ENCODE measurements around the gene GXYLT1. TPM values are rescaled to one million over a fixed set of nuclear protein-coding genes. Genes with fewer than 3 reads are reported as not detected.
"Not testable (repeated sequence)": the region's sequence is repeated elsewhere in the genome, so short reads cannot be mapped to it uniquely, and the experiment has no call there.

The GXYLT1 gene
- total RNA-seq, 2 experiments from 2014 or later: 5.3 to 6.3 TPM

- Mint-ChIP-seq H3K4me1 (ENCODE audit: low read depth) (peaks cover 20% of the 10 kb centered on the region), H3K27ac (no peak overlapping the region), H3K36me3 (ENCODE audit: low read depth) (peaks cover 2% of the 10 kb centered on the region), H3K4me3 (no peak overlapping the region), H3K27me3 (no peaks in the 10 kb centered on the region), H3K9me3 (no peaks in the 10 kb centered on the region)
- intact Hi-C loops (cut with micrococcal nuclease): loop anchor here (10.0 kb wide), 1 partner anchor 210 kb away; no protein-coding TSS in a partner anchor
- TF ChIP-seq CTCF (IDR thresholded peaks at IDR 0.05): no peak
- POLR2A ChIA-PET: no interaction called here
- ATAC-seq (no peak), DNase-seq (no peak)
- CTCF ChIA-PET: interaction anchor here (1.0 to 2.7 kb wide), 2 partner anchors 207 to 247 kb away, joined by 3 to 7 read pairs; no protein-coding TSS in a partner anchor
Measured at GRCh38 chr12:42124764-42125387, 19.8 kb downstream of the GXYLT1 start.

DNA sequence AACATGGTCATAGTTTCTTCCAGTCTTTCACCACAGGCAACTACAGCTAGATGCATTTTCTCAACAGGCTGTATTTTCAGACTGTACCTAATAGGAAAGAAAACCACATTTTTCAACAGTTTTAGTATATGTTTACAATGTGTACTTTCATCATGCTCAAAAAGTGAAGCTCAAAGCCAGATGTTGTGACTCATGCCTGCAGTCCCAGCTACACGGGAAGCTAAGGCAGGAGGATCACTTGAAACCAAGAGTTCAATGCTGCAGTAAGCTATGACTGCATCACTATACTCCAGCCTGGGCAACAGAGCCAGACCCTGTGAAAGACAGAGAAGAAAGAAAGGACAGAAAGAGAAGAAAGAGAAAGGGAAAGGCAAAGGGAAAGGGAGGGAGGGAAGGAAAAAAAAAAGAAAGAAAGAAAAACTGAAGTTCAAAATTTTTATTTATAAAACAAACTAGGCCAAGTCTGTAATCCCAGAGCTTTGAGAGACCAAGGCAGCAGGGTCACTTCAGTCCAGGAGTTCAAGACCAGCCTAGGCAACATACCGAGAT, 25.5 kb downstream of the GXYLT1 start:
- peaks cover 15% of the 10 kb centered on the region for H3K4me1 Mint-ChIP-seq (ENCODE audit: low read depth)
- intact Hi-C loops (cut with micrococcal nuclease): no loop called here
- H3K27me3 Mint-ChIP-seq: no peaks in the 10 kb centered on the region
- H3K36me3 Mint-ChIP-seq (ENCODE audit: low read depth): peaks cover 44% of the 10 kb centered on the region
- peak; percentile 47 for ATAC-seq
- TF ChIP-seq CTCF (IDR thresholded peaks at IDR 0.05): no peak
- DNase-seq: no peak
- CTCF ChIA-PET: interaction anchor here (1.0 to 1.8 kb wide), 2 partner anchors 213 to 253 kb away, joined by 3 to 4 read pairs; no protein-coding TSS in a partner anchor
- H3K27ac Mint-ChIP-seq: peak overlapping the region; percentile 32
- POLR2A ChIA-PET: no interaction called here
- H3K4me3 Mint-ChIP-seq: no peak overlapping the region
- peaks cover 5% of the 10 kb centered on the region for H3K9me3 Mint-ChIP-seq

- H3K27ac Mint-ChIP-seq: no peak overlapping the region
- intact Hi-C loops (cut with micrococcal nuclease): no loop called here
- H3K27me3 Mint-ChIP-seq: no peaks in the 10 kb centered on the region
- H3K36me3 Mint-ChIP-seq (ENCODE audit: low read depth): peaks cover 51% of the 10 kb centered on the region
- ATAC-seq: peak; percentile 24
- H3K9me3 Mint-ChIP-seq: peaks cover 8% of the 10 kb centered on the region
- TF ChIP-seq CTCF (IDR thresholded peaks at IDR 0.05): no peak
- H3K4me3 Mint-ChIP-seq: no peak overlapping the region
- ChIA-PET CTCF (no interaction called here), POLR2A (no interaction called here)
- peaks cover 15% of the 10 kb centered on the region for H3K4me1 Mint-ChIP-seq (ENCODE audit: low read depth)
- no peak for DNase-seq
Measured at GRCh38 chr12:42118136-42118879, 26.4 kb downstream of the GXYLT1 start.

DNA sequence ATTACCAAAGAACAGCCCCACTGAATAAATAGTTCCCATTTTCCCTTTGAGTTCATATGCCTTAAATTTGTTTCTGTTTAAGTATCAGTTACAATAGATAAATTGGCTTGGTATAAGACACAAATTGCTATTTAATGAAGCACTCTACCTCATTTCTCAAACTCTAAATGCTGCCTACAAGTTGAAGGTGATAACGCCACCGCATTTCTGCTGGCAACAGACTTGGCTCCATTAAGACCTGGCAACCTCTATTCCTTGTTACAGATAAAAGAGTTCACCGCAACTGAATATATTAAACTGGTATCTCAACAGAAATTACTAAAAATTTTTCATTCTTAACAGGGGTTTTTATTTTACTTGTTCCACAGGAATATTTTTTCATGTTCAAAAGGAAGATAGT, 35.6 kb downstream of the GXYLT1 start:
- no peaks in the 10 kb centered on the region for H3K27me3 Mint-ChIP-seq
- ChIA-PET POLR2A (no interaction called here), CTCF (no interaction called here)
- H3K36me3 Mint-ChIP-seq (ENCODE audit: low read depth): peaks cover 32% of the 10 kb centered on the region
- no peak for TF ChIP-seq CTCF (IDR thresholded peaks at IDR 0.05)
- no peak overlapping the region for H3K4me3 Mint-ChIP-seq
- intact Hi-C loops (cut with micrococcal nuclease): no loop called here
- H3K4me1 Mint-ChIP-seq (ENCODE audit: low read depth): no peaks in the 10 kb centered on the region
- ATAC-seq: no peak
- no peak overlapping the region for H3K27ac Mint-ChIP-seq
- no peak for DNase-seq
- H3K9me3 Mint-ChIP-seq: peaks cover 9% of the 10 kb centered on the region

GRCh38 chr12:42106791-42107190, 37.9 kb downstream of the GXYLT1 start:
- POLR2A ChIA-PET; H3K27ac Mint-ChIP-seq; intact Hi-C loops (cut with micrococcal nuclease); H3K4me1 Mint-ChIP-seq (ENCODE audit: low read depth); ATAC-seq; H3K27me3 Mint-ChIP-seq; DNase-seq; H3K4me3 Mint-ChIP-seq; H3K9me3 Mint-ChIP-seq: not testable (repeated sequence)
- peaks cover 13% of the 10 kb centered on the region for H3K36me3 Mint-ChIP-seq (ENCODE audit: low read depth)
- CTCF ChIA-PET: interaction anchor here (1.3 kb wide), 1 partner anchor 82 kb away, joined by 3 read pairs; no protein-coding TSS in a partner anchor
